HG03135 (cell line): Measurements from ENCODE around the gene TATDN2.

Source experiments
- ATAC-seq: cut with Tn5 transposase; IDR thresholded peaks from one replicate; pipeline ENCODE4 v1.9.1; 2021; ENCODE audit warnings: mild to moderate bottlenecking, moderate library complexity; ENCODE audit not compliant: unreplicated experiment

Gene TATDN2, protein sequence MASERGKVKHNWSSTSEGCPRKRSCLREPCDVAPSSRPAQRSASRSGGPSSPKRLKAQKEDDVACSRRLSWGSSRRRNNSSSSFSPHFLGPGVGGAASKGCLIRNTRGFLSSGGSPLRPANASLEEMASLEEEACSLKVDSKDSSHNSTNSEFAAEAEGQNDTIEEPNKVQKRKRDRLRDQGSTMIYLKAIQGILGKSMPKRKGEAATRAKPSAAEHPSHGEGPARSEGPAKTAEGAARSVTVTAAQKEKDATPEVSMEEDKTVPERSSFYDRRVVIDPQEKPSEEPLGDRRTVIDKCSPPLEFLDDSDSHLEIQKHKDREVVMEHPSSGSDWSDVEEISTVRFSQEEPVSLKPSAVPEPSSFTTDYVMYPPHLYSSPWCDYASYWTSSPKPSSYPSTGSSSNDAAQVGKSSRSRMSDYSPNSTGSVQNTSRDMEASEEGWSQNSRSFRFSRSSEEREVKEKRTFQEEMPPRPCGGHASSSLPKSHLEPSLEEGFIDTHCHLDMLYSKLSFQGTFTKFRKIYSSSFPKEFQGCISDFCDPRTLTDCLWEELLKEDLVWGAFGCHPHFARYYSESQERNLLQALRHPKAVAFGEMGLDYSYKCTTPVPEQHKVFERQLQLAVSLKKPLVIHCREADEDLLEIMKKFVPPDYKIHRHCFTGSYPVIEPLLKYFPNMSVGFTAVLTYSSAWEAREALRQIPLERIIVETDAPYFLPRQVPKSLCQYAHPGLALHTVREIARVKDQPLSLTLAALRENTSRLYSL

DNA sequence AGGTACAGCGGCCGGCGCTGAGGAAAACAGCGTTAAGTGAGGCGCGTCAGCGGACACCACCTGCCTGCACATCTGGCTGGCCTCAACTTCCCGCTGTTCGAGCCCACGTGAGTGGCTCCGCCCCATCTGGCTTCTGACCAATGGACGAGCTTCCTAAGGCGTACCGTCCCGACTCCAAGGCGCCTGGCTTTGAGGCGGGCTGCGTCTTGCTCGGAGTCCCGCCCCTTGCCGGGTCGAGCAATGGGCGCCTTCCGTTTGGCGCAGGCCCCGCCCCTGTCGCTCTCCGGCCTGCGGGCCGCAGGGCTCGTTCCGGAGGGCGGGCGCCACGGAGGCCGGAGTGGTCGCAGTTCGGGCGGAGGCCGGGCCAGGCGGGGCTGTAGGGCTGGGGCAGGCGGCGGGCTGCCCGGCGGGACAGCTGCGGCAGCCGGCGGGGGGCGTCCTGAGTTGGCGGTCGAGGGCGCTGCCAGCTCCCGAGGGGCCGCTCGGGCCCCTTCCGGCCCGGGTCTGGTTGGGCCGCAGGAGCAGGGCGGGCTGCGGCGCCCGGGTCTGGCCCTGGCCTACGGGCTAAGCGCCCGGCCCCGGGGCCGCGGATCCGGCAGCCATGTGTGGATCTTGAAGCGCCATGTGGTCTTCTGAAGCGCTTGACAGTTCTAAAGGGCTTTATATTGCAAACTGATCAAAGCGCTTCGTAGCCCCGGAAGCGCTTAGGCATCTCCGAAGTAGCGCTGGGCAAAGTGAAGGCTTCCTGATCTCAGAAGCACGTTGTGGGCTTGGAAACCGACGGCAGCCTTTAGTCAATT lies at the start of gene TATDN2:
Gene TATDN2 (plus strand): TSS at position 276 of the 800 bp plus-strand sequence. CDS start 742 bp downstream, outside the sequence.
- ATAC-seq, result peak; percentile 95

DNA sequence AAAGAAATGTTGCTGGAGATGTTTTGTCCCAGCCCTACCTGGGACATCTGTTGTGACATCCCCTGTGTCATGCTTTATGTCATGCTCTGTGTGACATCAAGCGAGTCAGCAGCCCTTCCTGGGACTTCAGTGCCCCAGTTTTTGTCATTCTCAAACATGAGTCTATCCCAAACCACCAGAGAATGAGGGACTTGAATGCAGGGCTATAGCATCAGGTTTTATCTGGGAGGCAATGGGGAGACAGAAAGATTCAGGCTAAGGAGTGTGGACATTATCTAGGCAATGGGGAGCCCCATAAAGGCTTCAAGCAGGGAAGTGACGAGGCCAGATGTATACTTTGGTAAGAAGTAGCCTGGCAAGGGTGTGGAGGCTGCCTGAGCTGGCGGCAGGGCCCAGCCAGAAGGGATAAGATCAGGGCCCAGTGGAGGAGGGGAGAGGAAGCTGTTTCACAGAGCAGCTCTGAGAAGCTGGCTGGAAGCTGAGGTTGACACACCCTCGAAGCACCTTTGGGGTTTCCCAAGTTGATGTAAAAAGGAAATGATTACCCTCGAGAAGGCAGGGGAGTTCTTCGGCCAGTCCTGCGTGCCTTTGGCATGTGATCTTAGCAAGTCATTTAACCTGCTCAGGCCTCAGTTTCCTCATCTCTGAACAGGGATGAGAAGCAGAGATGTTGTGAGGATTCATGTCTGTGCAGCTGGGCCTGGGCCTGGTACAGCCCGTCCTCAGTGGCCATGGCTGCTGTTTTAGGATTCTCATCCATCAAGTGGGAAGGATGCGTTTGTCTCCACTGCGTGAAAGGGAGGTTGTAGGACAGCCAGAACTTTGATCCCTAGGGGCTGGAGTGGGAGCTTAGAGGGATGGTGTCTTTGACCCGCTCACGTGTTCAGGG lies 49.3 kb upstream of the TATDN2 start:
- peak; percentile 70 for ATAC-seq

DNA sequence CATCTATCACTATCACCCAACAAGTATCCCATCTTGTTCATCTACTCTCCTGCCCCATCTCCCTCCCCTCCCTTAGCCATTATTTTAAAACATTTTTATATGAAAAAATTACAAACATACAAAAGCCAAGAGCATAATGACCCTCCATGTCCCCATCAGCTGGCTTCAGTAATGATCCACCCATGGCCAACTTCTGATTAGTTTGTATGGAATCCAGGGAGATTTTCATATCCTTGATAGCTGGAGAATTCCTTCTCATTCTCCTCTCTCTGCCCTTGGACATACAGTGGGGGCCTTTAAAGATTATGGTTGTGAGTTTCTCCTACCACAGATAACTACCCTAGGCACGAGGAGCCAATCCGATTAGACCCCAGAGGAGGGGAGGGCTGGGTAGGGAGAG lies 43.3 kb upstream of the TATDN2 start:
- no peak for ATAC-seq

DNA sequence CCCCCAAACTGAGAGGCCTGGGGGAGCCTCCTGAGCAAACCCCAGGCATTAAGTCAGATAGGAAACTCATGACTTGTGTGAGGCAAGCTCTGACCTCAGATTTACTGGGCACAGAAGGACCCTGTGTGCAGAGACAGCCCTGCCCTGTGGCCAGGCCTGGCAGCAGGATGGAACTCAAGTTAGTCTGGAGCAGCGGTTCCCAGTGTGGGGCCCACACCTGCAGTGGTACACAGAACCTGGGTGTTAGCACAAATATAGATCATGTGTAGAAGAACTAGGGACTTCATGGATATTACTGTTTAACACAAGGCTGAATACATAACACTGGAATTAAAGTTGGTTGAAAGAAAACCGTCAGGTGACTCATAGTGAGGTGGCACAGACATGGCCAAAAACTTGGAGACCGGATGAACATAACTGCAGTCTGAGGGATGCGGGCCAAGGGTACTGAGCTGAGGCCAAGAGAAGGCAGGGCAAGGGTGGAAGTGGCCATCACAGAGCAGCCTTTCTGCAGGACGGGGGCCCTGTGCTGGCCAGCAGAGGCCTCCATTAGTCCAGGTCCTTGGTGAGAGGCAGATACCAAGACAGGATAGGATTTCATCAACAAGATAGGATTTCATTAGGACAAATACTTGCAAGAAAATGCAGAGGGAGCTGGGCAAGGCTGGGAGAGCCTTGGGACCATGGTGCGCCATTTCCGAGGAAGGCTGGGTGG lies 42.7 kb upstream of the TATDN2 start:
- ATAC-seq, result no peak

DNA sequence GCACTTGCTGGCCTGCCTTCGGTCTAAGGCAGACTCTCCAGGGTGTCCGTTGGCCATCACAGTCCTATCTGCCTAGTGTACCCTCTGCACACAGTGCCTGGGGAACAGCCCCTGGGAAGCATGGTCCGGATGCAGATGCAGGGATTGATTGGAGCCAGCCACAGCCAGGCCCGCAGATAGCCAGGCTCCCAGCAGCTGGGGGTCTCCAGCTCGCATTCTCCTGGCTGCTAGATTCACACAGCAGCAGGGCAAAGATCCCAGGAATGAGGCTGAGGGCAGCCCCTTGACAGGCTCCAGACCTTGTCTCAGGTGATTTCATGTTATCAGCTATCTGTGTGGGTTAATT lies 42.1 kb upstream of the TATDN2 start:
- ATAC-seq, result no peak

DNA sequence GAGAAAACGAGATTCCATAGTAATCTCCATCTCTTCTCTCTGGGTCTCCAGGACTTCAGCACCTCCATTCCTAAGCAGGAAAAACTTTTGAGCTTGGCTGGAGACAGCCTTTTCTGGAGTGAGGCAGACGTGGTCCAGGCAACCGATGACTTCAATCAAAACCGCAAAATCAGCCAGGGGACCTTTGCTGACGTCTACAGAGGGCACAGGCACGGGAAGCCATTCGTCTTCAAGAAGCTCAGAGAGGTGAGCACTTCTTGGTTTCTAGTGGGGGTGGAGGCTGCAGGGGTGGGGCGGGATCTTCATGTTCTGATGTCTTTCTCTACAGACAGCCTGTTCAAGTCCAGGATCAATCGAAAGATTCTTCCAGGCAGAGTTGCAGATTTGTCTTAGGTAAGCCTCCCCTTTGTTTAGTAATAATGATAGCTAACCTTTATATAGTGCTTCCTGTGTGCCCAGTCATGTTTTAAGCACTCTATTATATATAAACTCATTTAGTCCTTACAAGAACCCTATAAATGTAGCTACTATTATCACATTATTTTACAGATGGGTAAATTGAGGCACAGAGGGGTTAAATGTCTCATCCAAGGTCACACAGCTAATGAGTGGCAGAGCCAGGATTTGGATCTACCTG lies 35.0 kb upstream of the TATDN2 start:
- no peak for ATAC-seq

DNA sequence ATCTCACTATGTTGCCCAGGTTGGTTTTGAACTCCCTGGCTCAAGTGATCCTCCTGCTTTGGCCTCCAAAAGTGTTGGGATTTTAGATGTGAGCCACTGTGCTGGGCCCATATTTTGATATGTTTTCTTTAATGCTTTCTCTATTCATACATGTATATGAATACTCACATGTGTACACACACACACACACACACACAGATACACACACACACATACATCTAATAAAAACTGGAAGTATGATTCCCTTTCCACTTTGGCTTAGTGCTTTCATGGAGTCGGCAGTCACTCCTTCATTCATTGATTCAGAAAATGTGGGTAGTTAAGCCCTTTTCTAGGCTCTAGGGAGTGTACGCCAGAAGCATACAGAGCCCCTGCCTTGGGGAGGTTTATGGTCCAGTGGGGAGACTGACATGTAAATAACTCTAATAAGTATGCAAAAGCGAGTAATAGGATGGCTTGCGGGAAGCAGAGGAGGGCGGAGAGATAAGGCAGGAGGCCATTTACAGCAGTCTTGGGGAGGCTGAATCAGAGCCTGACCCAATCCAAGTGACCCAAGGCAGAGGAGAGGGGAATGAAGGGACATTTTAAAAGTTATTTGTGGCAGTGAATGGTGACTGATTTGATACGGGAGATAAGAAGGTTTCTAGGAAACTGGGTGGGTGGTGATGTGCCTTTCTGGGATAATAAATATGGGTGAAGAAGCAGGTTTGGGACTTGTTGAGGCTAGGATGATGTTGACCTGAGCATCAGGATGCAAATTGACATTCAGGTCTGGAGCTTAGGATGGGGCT lies 32.5 kb upstream of the TATDN2 start:
- ATAC-seq, result no peak

DNA sequence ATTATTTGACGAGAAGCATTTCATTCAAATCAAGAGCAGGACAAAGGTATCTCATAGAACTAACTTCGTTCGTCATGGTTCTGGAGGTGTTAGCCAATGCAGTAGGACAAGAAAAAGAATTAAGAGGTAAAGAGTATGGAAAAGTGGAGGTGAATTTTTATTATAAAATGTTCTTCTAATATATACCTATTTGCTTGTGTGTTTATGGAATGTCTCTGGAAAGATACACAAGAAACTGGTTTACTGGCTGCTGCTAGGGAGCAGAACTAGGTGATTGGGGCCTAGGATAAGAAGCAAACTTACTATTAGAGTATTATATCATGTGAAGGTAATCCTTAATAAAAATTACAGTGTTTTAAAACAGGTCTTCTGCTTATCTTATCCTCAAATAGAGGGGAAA lies 30.9 kb upstream of the TATDN2 start:
- ATAC-seq, result no peak

DNA sequence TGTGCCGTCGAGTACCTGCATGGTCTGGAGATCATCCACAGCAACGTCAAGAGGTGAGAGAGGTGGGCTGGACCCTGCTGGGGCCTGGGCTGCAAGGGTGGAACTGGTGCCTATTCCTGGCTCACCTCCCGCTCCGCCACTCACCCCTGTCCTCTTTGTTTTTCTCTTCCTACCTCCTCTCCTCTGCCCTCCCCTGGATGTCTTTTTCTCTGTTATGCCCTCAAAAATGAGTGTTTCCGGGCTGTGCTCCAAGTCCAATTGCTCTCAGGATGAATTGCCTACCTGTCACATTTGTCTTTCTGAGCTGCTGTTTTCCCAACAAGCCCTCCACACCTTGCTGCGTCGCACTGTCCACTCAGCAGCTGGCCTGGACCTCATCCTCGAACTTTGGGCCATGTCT lies 28.5 kb upstream of the TATDN2 start:
- ATAC-seq, result no peak

DNA sequence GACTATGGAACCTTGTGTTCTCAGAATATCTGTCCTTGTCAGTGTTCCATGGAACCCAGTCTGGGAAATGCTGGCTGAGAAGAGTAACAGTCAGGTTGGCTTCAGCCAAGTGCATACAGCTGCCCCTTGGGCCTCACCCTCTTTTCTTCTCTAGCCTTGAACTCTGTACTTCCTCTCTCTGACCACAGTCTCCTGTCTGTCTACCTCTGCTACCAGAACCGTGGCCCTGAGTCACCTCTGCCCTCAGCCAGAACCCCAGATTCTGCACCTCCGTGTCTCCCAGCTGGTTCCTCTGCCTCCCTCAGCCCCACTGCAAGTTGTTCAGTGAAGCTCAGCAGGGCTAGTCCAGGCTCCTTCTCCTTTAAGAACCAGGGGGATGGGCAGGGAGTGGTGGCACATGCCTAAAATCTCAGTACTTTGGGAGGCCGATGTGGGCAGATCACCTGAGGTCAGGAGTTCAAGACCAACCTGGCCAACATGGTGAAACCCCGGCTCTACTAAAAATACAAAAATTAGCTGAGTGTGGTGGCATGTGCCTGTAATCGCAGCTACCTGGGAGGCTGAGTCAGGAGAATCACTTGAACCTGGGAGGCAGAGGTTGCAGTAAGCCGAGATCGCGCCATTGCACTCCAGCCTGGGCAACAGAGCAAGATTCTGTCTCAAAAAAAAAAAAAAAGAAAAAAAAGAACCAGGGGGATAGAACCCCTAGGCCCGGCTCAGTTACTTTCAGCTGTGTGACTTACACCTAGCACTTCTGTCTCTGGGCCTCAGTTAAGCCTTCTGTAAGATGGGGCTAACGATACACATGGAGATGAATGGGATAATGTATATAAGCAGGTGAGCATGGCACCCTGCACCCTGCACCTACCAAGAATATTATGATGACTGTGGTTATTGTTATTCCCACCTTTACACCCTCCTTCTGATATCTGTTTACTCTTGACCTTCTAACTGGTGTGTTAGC lies 24.3 kb upstream of the TATDN2 start:
- ATAC-seq, result peak; percentile 62

DNA sequence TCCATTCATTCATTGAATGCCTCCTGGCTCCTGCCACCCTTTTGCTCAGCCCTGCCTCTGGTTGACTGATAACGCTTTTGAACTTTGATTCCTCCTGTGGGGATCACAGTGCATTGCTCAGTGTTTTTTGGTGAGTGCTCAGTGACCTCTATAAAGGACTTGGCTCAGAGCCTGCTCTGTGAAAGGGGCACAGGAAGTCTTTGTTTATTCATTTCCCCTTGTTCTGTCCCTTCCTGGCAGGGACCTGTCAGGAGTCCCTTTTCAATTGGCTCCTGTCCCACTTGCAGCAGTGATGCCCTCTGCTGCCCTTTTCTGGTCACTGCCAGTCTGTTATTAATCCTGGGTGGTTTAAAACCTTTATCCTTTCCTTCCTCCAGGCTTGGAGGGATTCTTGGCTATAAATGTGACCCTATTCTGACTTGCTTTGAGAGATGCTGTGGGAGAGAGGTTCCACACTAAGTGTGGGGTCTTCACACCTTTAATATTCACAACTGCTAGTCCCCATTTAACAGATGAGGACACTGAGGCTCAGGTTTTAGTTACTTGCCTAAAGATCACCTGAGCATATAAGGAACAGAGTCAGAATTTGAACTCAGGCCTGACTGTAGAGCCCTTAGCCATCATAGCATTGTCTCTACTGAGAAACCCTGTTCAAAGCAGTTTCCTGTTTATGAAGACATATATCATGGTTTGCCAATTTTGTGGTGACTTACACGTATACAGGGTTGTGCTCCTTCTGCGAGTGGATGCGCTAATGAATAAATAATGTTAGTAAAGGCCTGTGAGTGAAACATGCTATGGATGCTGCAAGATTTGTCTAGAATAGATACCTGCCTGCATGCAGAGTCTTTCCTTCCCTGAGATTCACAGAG lies 23.2 kb upstream of the TATDN2 start:
- ATAC-seq, result no peak

DNA sequence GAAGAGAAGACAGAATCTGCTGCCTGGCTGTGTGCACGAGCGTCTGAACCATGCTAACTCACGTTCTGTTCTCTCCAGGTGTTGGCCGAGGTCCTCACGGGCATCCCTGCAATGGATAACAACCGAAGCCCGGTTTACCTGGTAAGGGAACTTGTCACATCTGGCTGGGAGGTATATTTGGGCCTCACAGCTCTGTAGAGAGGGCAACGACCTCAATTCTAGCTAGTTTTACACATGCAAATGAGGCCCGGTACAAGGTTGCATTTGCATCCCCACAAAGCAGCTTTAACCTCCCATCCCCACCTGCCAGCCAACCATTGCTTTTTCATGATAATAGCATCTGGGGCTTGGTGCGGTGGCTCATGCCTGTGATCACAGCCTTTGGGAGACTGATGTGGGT lies 22.0 kb upstream of the TATDN2 start:
- no peak for ATAC-seq

DNA sequence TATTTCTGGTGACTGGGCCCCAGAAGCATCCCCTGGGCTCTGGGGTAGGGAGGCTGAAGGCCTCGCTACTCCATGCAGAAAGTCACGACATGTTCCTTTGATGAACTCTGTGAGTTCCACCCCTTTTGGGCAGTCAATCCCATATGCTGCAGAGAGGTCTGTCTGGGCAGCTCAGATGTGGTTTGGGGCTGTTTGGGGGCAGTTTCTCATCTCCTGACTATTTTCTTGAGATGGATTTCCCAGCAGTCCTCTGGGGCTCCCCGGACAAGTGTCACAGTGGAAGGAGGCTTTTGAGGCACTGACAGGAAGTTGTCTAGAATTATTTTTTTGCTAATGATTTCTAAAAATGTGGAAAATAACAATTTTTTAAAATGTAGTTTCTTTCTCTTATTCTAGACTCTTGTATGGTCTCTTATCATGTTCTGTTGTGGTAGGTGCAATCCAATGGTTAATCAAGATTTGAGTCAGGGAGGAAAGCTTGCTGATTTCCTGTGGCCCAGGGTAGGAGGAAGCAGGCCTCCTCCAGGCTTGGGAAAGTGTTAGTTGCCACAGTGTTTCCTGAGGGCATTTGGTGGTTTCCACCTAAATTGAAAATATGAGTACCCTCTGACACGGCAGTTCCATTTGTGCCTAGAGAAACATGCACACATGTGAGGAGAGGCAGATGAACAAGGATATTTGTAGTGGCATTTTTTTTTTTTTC lies 19.9 kb upstream of the TATDN2 start:
- no peak for ATAC-seq

DNA sequence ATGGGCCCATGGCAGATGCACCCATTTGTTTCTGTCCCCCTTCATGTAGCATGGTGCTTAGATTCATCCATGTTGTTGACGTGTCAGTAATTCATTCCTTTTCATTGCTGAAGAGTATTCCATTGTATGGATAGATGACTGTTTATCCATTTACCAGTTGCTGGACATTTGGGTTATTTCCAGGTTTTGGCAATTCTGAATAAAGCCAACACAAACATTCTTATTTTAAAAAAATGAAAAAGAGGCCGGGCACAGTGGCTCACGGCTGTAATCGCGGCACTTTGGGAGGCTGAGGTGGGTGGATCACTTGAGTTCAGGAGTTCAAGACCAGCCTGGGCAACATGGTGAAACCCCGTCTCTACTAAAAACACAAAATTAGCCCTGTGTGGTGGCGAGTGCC lies 18.7 kb upstream of the TATDN2 start:
- ATAC-seq, result no peak

DNA sequence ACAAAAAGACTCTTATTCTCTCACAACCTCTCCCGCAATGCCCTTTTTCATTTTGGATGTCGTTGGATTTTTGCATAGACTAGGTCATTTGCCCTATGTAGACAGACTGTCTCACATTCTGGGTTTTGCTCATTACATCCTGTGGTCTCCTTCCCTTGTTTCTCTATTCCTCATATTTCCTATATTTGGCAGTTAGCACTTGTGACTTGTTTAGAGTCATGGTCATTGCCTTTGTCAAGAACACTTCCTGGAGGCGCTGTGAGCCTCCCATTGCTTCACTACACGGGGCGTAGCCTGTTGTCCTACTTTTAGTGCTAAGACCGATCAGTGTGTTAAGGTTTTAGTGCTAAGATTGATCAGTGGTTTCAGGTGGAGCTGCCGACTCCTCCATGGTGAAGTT lies 16.1 kb upstream of the TATDN2 start:
- no peak for ATAC-seq

DNA sequence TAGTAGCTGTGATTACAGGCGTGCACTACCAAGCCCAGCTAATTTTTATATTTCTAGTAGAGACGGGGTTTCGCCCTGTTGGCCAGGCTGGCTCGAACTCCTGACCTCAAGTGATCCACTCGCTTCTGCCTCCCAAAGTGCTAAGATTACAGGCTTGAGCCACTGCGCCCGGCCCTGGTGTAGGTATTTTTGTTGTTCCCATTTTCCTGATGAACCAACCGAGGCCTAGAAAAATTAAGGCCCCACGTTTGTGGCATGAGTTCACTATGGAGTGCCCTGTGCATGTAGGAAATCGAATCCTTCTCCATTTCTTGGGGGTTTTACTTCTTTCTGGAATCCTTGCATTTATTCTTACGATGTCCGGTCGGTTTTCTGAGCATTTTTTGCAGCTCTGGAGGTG lies 14.3 kb upstream of the TATDN2 start:
- ATAC-seq, result no peak
